ENCODE measurements around the gene ERN1.

The ERN1 gene

DNA sequence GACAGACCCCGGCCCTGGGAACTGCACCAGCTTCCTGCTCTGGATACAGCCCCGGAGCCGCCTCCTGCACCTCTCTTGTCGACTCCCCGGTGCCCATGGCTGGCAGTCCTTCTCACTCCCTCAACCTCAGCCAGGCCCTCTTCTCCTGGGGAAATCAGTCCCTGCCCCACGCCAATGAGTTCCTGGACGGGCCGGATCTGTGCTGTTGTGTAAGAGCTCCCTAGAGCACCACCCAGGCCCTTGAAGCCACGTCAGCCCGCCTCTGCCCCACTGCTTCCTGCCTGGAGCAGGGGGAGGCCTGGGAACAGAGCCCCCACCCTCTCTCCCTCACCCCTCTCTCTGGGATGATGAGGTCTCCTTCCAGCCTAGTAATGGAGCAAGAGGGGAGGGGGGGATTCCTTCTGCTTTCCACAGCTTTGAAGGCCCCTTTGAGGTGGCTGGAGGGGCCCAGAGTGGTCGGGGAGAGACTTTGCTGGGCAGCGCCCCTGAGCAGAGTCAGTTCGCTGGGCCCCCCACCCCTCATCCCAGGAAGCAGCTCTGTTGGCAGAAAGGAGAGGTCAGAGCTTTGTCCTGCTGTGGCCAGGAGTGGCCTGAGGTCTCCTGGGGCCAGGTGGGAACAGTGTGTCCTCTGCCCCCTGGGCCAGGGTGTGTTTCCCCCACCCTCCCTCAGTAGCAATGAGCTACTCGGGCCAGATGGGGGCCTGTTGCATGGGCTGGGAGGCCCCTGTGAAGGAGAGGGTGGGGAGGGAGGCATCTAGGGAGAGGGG is 128.0 kb downstream of the ERN1 start:
- DNase-seq: no peak

- DNase-seq: no peak
Measured at GRCh38 chr17:64001091-64001579, 128.8 kb downstream of the ERN1 start.

- DNase-seq: no peak
Measured at GRCh38 chr17:63999680-64000531, 130.0 kb downstream of the ERN1 start.

GRCh38 chr17:63998721-63999679 is 130.9 kb downstream of the ERN1 start:
- no peak for DNase-seq

DNA sequence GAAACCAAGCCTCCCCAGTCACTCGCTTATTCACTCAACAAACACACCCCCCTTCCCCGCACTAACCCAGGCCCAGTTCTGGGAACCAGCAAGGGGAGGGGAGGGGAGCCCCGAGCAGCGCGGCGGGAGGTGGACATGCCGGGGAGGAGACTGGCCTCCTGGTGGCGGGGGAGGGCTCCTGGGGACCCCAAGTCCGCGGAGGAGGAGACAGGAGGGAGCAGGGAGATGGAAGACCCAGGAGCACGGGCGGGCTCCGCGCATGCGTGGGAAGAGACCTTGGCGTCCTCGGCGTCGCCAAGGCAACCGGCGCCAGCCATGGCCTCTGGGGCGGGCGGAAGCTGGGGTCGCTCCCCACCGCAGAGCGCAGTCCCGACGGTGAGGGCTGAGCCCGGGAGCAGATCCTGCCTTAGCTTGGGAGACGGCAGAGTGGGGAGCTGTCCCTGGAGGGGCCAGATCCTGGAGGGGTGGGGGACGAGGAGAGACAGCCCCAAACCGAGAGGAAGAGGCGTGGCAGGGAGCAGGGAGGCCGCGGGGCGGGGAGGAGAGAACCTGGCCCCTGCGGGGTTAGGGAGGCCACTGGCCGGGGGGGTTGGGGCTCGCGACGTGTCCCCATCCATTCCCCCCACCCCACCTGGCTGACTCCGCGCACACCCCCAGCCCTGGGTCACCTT is 131.8 kb downstream of the ERN1 start, which contains the start of gene PRR29:
Gene PRR29, plus strand, starts transcription at position 302 of the 671 bp plus-strand sequence. Its CDS starts 14 bp downstream, at position 316.
- DNase-seq: no peak

DNA sequence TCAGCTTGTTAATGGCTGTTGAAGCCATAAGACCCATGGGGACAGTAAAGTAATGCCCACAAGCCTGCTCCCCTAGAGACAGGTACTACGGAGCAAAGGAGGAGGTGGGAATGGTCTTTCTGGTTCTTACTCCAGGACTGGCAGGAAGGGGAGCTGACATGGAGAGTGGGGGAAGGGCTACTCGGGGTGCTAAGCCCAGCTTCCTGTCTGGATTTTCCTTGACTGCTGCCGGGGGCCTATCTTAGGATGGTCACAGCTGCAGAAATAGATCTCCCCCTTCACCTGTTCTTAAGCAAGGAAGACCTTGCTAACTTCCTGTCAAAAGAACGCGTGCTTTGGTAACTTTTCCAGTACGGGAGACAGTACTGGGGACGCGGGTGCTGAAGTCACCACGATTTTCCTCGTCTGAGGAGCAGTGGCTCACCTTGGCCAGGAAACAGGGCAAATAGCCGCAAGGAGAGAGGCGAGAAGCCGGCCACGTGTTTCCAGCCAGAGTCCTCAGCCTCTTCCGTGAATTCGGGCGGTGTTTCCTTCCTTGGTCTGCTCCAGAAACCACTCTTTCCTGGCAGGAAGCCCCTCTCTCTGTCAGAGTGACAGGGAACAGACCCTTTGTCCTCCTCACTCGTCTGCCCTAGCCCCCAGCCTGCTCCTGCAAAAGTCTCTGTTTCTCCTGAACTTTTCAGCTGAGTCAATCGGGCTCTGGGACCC is 132.4 kb downstream of the ERN1 start:
- DNase-seq: no peak

DNA sequence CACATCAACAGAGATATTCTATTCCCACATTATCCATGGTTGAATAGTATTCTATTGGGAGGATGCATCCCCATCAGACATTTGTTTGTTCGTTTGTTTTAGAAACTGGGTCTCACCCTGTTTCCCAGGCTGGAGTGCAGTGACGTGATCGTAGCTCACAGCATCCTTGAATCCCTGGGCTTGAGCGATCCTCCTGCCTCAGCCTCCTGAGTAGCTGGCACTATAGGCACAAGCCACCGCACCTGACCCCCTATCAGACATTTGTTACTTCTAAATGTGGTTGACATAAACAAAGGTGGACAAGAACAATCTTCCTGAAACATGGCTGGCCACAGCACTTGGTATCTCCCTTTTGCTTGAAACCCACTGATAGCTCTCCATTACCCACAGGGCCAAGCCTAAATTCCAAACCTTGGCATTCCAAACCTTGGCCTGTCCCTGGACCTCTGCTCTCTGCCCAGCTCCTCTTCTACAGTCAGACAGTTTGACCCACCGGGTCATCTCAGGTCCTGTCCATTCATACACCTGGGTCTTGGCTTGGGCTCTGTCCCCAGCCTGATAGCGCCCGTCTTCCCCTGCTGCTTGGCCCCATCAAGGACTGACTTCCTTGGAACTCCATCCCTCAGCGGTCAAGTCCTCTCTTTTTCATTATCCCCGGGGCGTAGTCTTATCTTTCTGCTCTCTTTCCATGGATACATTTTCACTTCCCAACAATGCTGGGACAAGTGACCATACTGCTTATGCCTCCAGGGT is 133.3 kb downstream of the ERN1 start:
- DNase-seq: no peak

GRCh38 chr17:63995626-63996025 is 134.3 kb downstream of the ERN1 start:
- no peak for DNase-seq

- no peak for DNase-seq
Measured at GRCh38 chr17:63993368-63993985, 136.5 kb downstream of the ERN1 start.

- no peak for DNase-seq
Measured at GRCh38 chr17:63991611-63992010, 138.3 kb downstream of the ERN1 start.

- DNase-seq: no peak
Measured at GRCh38 chr17:63989622-63990345, 140.2 kb downstream of the ERN1 start.

Data from SIG-M5 (cell line).